Ovary (tissue), 3 donors: ENCODE measurements around the gene FGG.

Source experiments
- CTCF ChIP-seq, 3 donors: fragments of 450-650 bp in 2 of 3; fragments of 200-600 bp in 1 of 3; IDR thresholded peaks; one replicate each; pipeline versions ENCODE4 v1.5.1 to v1.8.0; 2016 to 2022; ENCODE audit warnings: antibody characterized with exemption in 3 of 3, mild to moderate bottlenecking in 1 of 3
- POLR2A ChIP-seq: fragments of 450-650 bp; IDR thresholded peaks from one replicate; pipeline ENCODE4 v1.6.1; 2017; ENCODE audit warnings: antibody characterized with exemption, mild to moderate bottlenecking, moderate library complexity
- donor health status: DM: no; HTN: no; CAD: no.

DNA sequence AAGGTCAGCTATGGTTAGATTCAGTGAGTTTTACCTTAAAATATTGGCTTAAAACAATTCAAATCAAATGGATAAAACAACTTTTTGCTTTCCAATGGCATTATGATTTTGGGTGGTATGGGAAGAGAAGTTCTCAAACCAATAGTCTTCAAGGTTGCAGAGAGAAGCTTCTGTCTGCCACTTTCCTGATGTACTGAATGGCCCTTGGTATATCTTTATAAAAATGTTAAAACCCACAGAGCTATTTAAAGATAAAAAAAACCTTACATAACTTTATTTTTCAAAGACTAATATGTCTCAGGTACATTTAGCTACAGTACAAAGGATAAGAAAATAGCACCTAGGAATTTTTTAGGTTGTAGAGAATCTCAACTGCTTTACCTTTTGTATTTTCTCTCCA, 28.8 kb downstream of the FGG start:
- no peak for TF ChIP-seq CTCF (IDR thresholded peaks at IDR 0.05)
- TF ChIP-seq POLR2A = no peak
